Islet of Langerhans (tissue), 1 donor: ENCODE measurements around the gene PDP2.
"Not testable (repeated sequence)": the region's sequence is repeated elsewhere in the genome, so short reads cannot be mapped to it uniquely, and the experiment has no call there.

ENCODE experiments used
- FAIRE-seq: peaks from one replicate; lab custom pipeline; 2011; peaks lifted over from hg19 to GRCh38; lab: Jason Lieb, UNC

Gene PDP2

GRCh38 chr16:66856184-66856730, 24.1 kb upstream of the PDP2 start:
- no peak for FAIRE-seq

- FAIRE-seq: no peak
Measured at GRCh38 chr16:66856801-66857200, 23.5 kb upstream of the PDP2 start.

GRCh38 chr16:66857437-66857836, 22.9 kb upstream of the PDP2 start:
- FAIRE-seq: no peak

- FAIRE-seq: no peak
Measured at GRCh38 chr16:66858740-66859396, 21.4 kb upstream of the PDP2 start.

GRCh38 chr16:66859397-66860068, 20.8 kb upstream of the PDP2 start:
- no peak for FAIRE-seq

GRCh38 chr16:66862023-66862520, 18.2 kb upstream of the PDP2 start:
- no peak for FAIRE-seq

- no peak for FAIRE-seq
Measured at GRCh38 chr16:66863707-66864106, 16.6 kb upstream of the PDP2 start.

GRCh38 chr16:66869424-66869823, 10.9 kb upstream of the PDP2 start:
- FAIRE-seq: no peak

- not testable (repeated sequence) for FAIRE-seq
Measured at GRCh38 chr16:66871363-66871762, 9.0 kb upstream of the PDP2 start.

- FAIRE-seq: no peak
Measured at GRCh38 chr16:66871840-66872239, 8.5 kb upstream of the PDP2 start.

- no peak for FAIRE-seq
Measured at GRCh38 chr16:66872559-66872942, 7.8 kb upstream of the PDP2 start.

GRCh38 chr16:66872943-66873684, 7.2 kb upstream of the PDP2 start:
- peak; percentile 53 for FAIRE-seq

GRCh38 chr16:66873685-66874055, 6.6 kb upstream of the PDP2 start:
- FAIRE-seq: no peak

GRCh38 chr16:66874079-66874775, 6.1 kb upstream of the PDP2 start:
- no peak for FAIRE-seq

- no peak for FAIRE-seq
Measured at GRCh38 chr16:66878067-66878466, 2.2 kb upstream of the PDP2 start.

GRCh38 chr16:66881014-66881417, 701 bp downstream of the PDP2 start:
- FAIRE-seq: no peak

- FAIRE-seq: no peak
Measured at GRCh38 chr16:66881560-66881959, 1.2 kb downstream of the PDP2 start.

- FAIRE-seq: no peak
Measured at GRCh38 chr16:66881964-66882508, 1.7 kb downstream of the PDP2 start.

- no peak for FAIRE-seq
Measured at GRCh38 chr16:66882702-66883101, 2.4 kb downstream of the PDP2 start.

GRCh38 chr16:66885491-66885890, 5.2 kb downstream of the PDP2 start:
- FAIRE-seq: no peak

GRCh38 chr16:66886321-66886720, 6.0 kb downstream of the PDP2 start:
- FAIRE-seq: no peak

- no peak for FAIRE-seq
Measured at GRCh38 chr16:66886914-66887313, 6.6 kb downstream of the PDP2 start.
